Epithelial cell of esophagus (primary cell): Measurements from ENCODE around the gene HTT.

Experiments
- DNase-seq: peaks from one replicate; pipeline ENCODE4 v3.0.0; 2010; ENCODE audit warnings: low read depth
- H3K4me3 ChIP-seq: 2 replicates; pipeline ENCODE4 v1.5.1; 2011; ENCODE audit warnings: mild to moderate bottlenecking, low read length, control low read depth
- TF ChIP-seq, protein P1 (sequence below): IDR thresholded peaks from 2 replicates; pipeline ENCODE4 v1.5.1; 2011; ENCODE audit warnings: low read depth, mild to moderate bottlenecking, low read length, control low read depth, inconsistent platforms; ENCODE audit not compliant: insufficient read depth; ENCODE audit errors: missing control alignments

HTT gene

DNA sequence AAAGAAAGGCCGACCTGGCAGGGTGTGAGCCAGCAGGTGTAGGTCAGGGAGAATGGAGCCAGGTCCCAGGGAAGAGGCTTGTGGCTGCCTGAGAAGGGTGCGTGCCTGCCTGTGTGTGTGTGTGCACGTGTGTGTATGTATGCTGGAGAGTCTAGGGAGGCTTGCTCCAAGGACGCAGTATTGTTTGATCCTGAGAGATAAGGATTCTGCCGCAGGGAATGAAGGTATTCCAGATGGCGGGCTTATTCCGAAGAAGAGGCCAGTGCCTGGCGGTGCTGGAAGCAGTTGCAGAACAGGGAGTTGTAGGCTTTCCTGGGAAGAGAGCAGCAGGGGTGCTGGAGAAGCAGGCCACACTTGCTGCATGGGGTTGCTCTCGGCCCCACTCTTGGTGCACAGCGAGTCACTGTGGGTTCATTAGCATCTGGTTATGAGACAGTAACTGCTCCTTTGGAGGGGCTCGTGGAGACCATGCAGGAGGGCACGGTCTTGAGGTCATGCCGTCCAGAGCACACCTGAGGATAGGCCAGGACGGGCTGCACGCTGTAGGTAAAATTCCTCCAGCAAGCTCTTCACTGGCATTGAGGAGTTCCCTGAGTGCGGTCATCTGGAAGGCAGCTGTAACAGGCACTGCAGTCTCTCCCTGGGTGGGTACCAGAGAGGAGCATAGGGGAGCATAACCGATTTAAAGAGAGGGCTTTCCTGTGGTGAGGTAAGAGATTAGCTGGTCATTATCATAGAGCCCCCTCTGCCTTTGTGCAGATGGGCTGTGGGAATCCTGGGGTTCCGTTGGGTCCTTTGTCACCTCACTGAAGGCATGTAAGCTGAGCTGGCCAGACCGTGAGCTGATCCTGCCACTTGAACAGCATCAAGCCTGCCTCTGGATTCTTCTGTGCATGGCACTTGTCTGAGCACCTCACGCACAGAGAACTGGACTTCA lies 144.6 kb downstream of the HTT start:
- H3K4me3 ChIP-seq, result no peak overlapping the region
- TF ChIP-seq, protein P1, sequence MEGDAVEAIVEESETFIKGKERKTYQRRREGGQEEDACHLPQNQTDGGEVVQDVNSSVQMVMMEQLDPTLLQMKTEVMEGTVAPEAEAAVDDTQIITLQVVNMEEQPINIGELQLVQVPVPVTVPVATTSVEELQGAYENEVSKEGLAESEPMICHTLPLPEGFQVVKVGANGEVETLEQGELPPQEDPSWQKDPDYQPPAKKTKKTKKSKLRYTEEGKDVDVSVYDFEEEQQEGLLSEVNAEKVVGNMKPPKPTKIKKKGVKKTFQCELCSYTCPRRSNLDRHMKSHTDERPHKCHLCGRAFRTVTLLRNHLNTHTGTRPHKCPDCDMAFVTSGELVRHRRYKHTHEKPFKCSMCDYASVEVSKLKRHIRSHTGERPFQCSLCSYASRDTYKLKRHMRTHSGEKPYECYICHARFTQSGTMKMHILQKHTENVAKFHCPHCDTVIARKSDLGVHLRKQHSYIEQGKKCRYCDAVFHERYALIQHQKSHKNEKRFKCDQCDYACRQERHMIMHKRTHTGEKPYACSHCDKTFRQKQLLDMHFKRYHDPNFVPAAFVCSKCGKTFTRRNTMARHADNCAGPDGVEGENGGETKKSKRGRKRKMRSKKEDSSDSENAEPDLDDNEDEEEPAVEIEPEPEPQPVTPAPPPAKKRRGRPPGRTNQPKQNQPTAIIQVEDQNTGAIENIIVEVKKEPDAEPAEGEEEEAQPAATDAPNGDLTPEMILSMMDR, result no peak
- no peak for DNase-seq

DNA sequence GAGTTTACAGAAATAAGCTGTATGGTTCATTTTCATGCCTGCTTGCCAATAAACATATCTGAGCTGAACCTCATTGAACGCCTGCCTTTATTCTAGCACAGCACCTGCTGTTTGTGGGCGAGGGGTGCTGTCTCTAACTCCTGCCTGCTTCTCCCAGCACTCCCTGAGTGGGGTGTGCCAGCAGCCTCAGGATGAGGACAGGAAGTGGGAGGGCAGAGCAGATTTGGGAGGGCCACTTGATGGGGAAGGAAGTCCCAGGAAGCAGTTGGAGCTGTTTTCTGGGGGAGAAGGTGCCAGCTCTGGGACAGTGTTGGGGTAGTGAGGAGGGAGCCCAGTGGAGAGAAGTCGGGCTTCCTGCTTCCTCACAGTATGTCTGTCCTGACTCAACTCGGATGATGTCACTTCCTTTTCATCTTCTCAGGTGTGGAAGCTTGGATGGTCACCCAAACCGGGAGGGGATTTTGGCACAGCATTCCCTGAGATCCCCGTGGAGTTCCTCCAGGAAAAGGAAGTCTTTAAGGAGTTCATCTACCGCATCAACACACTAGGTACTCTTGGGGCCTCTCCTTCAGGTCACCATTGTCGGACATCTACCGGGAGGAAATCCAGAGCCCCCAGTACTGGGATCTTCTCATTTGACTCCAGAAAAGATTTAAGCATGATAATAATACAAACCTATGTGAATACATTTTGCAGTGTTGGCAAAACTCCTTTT lies 145.4 kb downstream of the HTT start:
- H3K4me3 ChIP-seq, result no peak overlapping the region
- no peak for DNase-seq
- TF ChIP-seq, protein P1, result no peak

DNA sequence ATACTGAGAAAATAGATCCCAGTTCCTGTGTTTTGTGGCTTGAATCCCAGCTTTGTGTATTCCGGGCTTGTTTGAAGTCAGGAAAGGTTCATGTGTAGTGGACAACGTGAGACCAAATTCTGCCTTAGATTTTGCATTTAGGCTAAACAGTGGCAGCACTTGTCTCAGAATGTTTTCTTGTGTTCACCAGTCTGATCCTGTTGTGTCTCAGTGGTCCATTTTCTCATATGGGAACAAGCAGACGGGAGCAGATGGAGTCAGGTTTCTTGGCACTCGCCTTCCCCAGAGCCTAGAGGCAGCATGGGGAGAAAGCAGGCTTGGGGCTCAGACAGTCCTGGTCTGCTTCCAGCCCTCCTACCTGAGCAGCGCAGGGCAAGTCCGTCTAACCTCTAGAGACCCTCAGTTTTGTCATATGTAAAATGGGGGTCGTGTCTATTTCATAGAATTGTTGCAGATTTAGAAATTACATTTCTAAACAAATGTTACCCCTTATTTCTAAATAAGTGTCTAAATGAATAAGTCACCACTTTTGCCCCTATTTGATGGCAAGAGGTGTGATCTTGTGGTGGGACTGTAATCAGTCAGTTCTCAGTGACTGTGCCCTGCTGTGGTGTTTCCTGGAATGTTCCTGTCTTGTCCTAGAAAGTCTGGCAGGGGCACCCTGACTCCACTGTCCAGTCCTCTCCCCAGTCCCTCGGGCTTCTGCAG lies 146.1 kb downstream of the HTT start:
- H3K4me3 ChIP-seq, result no peak overlapping the region
- no peak for DNase-seq
- TF ChIP-seq, protein P1, result no peak

DNA sequence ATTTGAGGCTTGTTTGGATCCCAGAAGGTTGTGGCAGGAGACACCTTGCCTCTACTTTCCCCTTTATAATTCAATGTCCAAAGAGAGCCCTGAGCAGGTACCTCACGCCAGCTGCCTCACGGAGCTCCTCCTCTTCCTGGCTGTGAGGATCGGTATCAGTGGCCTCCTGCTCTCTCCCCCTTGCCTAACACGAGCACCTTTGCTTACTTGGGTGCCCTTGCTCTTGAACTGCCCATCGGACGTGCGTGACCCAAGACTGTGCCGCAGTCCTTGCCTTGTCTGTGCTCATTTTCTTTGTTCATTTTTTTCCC lies 146.7 kb downstream of the HTT start:
- DNase-seq, result no peak
- TF ChIP-seq, protein P1, result no peak
- H3K4me3 ChIP-seq, result no peak overlapping the region

DNA sequence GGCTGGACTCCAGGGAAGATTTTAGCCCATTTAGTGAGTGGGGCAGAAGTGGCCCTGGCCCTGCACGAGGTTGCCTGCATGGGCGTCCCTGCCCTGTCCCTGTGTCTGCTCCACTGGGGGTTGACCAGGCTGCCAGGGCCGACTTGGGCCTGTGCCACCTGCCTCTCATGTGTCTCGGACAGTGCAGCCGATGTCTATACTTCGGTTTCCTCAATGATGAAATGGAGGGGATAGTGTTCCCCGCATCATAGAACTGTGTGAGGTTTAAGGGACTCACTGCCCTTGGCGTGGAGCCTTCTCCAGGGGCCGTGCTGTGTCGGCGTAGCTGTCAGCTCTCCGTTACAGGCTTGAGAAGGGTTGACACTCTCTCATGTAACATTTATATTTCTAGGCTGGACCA lies 147.5 kb downstream of the HTT start:
- no peak overlapping the region for H3K4me3 ChIP-seq
- no peak for DNase-seq
- TF ChIP-seq, protein P1, result no peak

DNA sequence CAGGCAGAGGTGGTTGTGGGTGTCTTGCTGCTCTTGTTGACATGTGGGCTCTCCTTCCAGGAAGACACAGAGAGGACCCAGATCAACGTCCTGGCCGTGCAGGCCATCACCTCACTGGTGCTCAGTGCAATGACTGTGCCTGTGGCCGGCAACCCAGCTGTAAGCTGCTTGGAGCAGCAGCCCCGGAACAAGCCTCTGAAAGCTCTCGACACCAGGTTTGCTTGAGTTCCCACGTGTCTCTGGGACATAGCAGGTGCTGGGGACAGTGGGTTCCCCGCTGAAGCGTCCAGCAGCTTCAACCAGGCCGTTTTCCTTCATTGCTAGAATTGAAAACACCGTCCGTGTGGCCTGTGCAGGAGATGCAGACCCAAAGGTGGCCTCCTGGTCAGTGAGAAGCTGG lies 148.9 kb downstream of the HTT start:
- TF ChIP-seq, protein P1, result no peak
- H3K4me3 ChIP-seq, result no peak overlapping the region
- no peak for DNase-seq
